ENCODE measurements around the gene TRRAP. TPM values are rescaled to one million over a fixed set of nuclear protein-coding genes. Genes with fewer than 3 reads are reported as not detected.

TRRAP gene
- total RNA-seq, 1 donor from 2014 or later = 23.6 TPM

DNA sequence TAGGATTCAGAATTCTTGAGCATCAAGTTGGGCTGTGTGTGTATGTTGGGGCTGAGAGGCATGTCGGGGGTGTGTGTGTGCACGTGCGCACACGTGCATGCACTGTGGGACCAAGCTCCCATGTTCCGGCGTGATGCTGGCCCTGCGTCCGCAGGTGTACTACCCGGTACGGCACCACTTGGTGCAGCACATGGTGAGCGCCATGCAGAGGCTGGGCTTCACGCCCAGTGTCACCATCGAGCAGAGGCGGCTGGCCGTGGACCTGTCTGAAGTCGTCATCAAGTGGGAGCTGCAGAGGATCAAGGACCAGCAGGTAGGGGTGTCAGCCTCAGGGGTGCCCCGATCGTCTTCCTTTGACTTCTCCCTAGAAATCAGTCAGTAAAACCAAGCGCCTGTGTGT, 77.7 kb downstream of the TRRAP start:
- no peak for DNase-seq

DNA sequence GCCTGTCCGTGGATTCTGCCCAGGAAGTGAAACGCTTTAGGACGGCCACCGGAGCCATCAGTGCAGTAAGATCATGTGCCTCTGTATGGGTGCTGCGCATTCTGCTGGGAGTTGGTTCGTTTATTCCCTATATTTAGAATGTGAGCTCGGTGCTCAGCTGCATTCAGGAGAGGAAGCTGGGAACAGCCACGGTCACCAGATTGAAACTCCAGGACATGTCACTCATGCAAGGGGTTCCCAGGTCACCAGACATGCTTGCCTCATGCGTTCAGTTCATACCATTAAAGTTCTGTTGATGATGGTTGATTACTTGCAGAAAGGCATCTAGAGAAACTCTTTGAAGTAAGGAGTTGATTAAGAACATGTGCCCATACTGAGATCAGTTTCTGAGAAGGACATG, 78.1 kb downstream of the TRRAP start:
- no peak for DNase-seq

DNA sequence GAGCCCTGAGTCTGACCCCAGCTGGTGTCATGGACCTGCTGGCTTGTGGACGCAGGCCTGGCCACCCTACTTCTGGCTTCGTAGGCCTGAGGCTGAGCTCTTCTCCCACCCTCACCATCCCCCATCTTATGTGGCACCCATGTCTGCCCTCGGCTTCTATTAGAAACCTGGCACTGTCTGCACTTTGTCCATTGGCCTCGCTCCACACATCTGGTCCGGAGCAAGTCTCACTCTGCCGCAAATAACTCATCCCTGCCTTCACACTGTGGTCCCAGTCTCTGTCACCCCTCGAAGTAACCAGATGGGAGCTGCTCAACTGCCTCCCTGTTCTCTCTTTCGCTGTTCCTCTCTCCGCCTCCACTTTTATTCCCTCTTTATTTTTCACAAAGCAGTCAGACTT, 78.6 kb downstream of the TRRAP start:
- DNase-seq = no peak

DNA sequence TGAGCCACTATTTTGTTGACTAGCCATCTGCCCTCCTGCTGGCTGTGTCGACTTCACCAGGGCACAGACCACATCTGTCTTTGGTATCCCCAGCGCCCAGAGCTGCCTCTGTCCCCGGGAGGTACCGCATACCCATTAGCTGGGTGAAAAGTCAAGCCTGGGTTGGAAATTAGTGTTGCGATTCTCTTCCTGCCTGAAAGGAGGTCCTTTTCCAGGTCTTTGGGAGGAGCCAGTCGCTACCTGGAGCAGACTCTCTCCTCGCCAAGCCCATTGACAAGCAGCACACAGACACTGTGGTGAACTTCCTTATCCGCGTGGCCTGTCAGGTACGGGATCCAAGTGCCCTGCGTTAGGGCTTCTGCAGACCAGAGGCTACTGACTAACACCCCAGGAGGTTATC, 79.4 kb downstream of the TRRAP start:
- DNase-seq = no peak

DNA sequence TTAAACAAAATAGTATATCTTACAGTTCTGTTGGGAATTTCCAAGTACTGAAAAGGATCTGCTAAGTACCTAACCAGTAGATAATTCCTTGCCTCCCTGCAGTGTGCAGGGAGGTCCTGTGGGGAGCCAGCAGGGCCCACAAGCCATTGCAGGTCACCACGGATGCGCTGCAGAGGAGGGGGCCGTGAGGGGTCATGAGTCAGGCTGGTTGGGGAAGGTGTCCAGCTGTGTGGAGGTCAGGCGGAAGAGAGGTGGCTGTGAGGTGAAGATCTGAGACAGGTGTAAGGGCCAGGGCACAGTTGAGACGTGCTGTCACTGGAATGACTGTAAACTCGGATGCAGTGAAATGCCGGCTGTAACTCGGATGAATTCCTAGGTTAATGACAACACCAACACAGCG, 80.6 kb downstream of the TRRAP start:
- DNase-seq = no peak

DNA sequence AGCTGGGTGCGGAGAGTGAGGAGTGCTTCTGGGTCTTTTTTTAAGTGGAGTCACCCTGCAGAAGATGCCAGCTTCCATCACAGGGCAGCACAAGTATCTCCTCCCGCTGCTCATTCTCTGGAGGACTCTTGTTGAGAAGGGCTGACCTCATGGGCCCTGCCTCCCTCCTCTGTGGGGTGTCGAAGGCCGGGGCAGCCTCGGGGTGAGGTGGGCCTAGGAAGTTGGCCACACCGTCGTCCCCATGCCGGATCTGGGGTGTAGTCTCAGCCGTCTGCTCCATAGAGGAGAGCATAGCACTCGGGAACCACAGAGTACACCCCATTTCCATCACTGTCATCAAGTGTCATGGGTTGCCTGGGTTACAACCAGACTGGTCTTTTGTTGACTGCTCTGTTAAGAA, 85.0 kb downstream of the TRRAP start:
- DNase-seq = no peak

DNA sequence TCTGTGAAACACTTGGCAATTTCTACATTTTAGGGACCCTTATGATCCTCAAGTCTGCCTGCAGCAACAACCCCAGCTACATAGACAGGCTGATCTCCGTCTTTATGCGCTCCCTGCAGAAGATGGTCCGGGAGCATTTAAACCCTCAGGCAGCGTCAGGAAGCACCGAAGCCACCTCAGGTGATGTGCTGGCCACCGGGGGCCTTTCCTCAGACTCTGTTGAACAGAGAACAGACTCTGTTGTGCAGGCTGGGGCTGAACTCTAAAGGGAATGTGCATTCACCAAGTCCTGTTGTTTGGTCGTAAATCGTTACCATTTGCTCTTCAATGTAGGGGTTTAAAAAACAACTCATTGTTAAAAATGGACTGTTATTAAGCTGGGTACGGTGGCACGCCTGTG, 86.3 kb downstream of the TRRAP start:
- DNase-seq = no peak

DNA sequence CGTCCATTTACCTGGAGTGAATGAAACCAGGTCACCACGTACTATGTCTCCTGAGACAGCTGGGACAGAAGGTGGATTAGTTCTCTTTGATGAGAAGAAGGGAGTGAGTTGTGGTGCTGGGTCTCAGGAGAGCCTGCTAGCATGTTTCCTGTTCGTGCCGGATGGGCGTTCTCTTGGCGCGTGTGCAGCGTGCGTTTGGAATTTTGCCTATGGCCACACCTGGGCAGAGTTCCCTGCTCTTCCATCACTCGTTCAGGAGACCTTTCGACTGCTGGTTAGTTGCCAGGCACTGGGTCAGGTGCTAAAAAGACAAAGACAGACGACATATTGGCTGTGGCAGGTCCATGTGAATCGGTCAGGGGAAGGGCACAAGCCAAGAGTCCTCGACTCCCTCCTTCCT, 90.3 kb downstream of the TRRAP start:
- no peak for DNase-seq

DNA sequence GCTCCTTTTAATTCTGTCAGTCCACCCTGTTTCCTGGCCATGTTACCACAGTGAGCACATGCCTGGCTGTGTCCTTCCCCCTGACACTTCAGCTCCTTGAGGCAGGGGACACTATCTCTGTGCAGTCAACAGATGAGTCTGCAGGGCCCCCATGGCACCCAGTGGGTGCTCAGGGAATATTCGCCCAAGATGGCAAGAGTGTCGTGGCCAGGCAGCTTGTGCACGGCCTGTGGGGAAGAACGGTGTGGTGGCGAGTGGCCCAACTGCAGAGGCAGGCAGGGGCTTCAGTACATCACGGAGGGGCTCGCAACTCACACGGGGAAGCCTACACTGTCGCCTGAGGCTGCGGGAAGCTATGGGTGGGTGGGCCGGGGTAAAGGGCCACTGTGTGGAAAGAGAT, 91.1 kb downstream of the TRRAP start:
- DNase-seq = no peak

DNA sequence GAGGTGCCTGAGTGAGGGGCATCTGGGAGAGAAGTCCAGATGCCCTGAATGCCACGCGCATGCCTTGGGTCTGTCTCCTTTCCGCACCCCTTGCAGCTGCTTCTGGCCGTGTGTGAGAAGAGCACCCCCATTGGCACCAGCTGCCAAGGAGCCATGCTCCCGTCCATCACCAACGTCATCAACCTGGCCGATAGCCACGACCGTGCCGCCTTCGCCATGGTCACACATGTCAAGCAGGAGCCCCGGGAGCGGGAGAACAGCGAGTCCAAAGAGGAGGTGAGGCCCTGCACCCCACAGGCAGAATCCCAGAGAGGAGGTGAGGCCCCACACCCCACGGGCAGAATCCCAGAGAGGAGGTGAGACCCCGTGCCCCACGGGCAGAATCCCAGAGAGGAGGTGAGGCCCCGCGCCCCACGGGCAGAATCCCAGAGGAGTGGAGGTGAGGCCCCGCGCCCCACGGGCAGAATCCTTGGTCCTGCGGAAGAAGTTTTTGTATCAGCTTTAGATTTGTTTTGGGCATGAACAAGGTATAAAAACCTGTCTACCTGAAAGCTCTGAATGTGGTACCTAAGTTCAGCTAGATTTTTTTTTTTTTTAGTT, 91.8 kb downstream of the TRRAP start:
- no peak for DNase-seq

DNA sequence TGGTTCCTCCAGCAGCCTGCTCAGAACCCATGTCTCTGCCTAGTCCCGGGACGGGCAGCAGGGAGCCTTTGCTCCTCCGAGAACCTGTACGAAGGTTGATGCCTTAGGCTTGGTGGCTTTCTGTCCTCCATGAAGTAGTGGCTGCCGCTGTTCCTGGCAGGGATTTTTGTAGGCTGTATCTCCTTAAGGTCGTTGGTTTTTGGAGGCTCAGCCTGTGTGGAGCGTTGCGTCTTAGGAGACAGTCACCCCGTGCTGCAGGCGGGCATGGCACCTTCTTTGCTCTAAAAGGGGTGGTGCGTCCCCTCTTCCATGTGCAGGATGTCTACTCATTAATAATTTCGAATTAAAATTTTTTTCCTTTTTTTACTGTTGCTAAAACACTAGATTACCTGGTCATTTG, 92.5 kb downstream of the TRRAP start:
- no peak for DNase-seq

DNA sequence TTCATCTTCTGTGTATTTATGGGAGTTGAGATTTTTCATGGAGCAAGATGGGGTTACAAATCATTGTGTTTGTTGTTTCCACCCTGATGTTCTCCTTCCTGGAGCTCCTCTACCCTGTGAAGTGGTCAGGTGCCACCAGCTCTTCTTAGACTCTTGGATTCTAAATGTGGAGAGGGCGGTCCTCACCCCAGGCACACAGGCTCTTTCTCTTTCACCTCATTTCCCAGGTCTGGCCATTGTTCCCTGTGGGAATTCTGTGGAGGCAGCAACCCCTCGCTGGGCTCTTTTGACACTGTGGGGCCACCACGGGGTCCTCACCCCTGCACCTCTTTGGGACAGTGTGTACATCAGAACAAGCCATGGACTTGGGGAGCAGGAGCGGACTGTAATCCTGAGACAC, 95.9 kb downstream of the TRRAP start:
- DNase-seq = no peak

DNA sequence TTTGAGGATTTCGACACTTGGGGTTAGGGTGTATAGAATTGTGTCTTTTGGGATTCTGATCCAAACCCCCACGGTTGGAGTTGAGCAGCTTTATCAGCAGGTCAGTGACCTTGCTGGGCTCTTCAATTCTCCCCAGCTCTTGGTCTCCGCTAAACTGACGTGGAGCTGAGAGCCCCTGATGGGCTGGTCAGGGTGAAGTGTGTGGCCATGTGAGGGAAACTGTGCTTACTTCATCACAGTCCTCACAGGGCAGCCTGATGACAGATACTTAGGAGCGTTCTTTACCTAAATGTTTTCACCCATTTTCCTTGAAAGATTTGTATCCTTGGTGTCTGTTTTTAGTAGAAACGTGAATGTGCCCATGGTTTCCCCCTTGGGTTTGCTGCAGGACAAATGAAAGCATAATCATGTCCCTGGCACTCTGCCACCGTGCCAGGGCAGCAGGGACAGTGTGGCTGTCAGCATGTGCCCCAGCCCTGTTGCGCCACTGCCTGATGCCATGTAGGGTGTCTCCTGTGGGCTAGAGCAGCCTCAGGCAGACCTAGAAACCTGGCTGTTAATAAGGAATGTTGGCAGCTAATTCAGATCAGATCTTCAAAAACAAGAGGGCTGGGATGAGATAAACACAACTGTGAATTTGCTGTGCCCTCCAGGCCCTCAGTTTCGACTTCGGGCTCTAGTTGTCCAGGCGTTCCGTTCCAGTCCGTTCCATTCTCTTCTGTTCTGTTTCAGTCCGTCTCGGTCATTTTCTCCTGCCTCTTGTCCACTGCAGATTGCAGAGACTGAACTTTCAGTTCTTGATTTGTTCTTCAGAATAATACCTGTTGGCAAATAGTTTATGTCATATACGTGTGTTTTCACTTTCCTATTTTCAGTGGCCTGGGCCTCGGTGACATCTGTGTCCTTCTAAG, 96.8 kb downstream of the TRRAP start:
- no peak for DNase-seq

DNA sequence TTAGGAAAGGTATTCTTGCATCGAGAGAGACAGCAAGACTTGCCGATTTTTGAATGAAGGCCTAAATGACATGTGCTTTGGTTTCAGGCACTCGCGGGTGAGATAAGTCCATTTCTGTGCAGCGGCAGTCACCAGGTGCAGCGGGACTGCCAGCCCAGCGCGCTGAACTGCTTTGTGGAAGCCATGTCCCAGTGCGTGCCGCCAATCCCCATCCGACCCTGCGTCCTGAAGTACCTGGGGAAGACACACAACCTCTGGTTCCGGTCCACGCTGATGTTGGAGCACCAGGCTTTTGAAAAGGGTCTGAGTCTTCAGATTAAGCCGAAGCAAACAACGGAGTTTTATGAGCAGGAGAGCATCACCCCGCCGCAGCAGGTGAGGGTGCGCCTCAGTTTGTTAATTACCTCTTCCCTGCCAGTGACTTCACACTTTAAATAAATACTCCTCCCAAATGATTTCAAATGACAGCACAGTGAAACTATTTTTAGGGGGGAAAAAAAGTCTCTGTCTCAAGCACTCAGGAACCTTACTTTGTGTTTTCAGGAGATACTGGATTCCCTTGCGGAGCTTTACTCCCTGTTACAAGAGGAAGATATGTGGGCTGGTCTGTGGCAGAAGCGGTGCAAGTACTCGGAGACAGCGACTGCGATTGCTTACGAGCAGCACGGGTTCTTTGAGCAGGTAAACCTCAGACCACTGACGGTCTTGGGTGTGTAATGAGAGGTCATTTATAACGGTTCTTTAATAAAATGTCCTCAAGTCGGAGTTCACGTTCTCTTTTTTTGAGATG, 98.3 kb downstream of the TRRAP start:
- DNase-seq = no peak

DNA sequence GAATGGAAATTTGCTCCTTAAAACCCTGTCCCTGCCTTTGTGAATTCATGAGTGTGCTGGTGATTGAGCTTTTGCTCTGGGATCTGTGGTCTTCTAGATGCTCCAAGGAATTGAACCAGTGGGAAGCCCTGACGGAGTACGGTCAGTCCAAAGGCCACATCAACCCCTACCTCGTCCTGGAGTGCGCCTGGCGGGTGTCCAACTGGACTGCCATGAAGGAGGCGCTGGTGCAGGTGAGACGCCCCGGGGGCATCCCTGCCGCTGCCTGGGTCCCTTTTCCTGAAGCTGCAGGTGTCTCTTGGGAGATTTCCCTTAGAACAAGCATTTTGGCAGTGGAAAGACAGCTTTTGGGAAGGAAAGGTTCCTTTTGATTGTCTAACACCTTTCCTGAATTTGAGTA, 100.3 kb downstream of the TRRAP start:
- no peak for DNase-seq

DNA sequence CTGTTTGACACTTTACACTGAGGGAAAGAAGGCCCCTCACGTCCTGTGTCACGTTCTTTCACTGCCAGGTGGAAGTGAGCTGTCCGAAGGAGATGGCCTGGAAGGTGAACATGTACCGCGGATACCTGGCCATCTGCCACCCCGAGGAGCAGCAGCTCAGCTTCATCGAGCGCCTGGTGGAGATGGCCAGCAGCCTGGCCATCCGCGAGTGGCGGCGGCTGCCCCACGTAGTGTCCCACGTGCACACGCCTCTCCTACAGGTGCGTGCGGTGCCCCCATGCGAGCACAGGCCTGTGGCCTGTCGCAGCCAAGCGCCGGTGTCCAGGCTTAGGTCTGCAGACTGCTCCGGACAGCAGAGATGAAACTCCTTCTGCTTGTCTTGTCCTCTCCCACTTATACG, 103.4 kb downstream of the TRRAP start:
- DNase-seq = no peak

DNA sequence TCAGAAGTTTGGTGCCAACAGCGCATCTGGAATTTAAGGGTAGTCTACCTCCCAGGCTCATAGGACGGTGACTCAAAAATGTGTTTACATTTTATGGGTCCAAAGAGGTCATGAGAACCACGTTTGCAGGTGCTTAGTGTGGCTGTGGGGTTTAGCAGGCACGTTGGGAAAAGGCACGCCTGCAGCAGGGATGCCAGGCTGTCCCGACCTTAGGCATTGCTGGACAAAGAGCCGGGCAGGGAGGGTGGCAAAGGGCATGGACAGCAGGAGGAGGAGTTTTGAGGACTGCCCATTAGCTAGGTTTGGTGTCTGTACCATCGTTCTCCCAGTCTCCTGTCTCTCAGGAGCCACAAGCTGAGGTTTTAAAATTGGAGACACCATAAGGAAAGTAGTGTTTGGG, 104.4 kb downstream of the TRRAP start:
- no peak for DNase-seq

DNA sequence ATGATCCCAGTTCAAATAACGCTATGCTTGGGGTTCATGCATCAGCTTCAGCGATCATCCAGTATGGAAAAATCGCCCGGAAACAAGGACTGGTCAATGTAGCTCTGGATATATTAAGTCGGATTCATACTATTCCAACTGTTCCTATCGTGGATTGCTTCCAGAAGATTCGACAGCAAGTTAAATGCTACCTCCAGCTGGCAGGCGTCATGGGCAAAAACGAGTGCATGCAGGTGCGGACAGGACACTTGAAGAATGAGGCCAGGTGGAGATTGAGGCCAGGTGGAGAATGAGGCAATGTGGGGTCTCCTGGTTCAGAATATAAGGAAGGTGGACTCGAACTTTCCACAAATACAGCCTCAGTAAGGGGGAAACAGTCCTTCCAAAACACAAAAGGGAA, 105.8 kb downstream of the TRRAP start:
- no peak for DNase-seq

DNA sequence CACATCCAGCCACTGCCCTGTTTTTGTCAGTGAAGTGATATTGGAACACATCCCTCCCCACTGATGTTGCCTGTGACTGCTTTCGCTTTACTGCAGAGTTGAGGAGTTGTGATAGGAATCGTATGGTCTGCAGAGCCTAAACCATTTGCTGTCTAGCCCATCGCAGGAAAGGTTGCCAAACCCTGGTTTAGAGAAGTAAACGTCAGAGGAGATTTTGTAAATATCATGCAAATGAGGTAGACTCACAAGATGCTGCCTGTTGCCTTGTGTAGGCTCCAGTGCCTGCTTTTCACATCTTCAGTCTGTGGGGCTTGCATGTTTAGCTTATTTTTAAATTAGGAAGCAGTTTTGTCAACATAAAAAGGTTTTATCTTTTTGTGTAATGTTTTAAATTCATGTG, 107.1 kb downstream of the TRRAP start:
- no peak for DNase-seq

DNA sequence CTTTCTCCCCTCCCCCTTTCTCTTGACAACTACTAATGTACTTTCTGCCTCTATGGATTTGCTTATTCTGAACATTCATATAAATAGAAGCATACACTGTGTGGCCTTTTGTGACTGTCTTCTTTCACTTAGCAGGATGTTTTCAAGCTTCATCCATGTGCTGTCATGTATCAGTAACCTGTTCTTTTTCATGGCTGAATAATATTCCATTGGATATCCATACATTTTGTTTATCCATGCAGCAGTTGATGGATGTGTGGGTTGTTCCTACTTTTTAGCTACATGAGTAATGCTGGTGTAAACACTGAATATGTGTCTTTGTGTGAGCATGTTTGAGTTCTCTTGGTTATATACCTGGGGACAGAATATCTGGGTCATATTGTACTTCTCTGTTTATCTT, 107.6 kb downstream of the TRRAP start:
- no peak for DNase-seq

DNA sequence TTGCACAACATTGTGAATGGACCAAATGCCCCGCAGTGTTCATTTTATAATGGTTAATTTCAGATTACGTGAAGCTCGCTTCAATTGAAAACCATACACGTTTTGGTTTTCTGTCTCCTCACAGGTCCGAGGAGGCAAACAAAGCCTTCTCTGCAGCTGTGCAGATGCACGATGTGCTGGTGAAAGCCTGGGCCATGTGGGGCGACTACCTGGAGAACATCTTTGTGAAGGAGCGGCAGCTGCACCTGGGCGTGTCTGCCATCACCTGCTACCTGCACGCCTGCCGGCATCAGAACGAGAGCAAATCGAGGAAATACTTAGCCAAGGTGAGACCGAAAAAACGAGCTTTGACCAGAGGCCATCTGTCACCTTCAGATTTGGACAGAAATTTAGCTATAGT, 110.3 kb downstream of the TRRAP start:
- no peak for DNase-seq

DNA sequence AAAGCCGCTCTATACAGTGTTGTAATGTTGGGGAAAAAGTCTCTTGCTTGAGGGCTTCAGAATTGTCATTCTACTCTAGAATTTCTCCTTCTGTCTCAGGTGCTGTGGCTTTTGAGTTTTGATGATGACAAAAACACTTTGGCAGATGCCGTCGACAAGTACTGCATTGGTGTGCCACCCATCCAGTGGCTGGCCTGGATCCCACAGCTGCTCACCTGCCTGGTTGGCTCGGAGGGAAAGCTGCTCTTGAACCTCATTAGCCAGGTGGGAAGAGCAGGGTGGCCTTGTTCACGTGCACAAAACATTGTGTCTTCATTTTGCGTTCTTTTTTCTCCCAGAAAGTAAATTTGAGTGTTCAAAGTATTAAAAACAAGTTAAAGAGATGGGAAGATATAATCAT, 112.0 kb downstream of the TRRAP start:
- DNase-seq = no peak

DNA sequence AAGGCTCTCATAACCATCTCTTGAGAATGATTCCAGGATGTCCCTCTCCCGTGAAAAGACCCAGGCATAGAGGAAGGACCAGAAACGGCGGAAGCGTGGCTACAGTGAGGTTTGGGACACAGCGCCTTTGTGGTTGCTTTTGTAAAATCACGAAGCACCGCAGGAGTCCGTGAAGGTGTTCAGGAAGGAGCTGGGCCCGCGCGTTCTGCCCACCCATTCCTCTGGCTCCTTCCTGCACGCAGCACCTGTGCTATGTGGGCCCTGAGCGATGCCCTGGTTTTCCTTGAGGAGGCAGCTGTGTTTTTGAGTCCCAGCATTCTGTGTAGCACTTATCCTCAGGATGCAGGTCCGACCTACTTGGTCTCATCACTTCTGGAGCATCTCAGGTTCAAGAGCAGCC, 112.8 kb downstream of the TRRAP start:
- no peak for DNase-seq

DNA sequence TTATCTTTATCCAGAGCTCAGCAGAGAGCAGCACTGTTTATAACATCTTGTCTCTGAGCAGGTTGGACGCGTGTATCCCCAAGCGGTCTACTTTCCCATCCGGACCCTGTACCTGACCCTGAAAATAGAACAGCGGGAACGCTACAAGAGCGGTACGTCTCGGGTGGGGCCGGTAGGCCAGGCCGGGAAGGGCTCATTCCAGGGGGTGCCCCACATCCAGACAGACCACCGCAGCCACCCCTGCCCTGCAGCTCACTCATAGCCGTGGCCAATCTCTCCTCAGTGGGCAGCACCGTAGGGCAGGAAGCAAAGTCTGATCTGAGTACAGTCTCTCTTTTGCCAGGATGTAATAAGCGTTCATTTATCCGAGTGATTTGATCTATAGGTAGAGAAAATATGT, 113.7 kb downstream of the TRRAP start:
- no peak for DNase-seq

Measured in occipital lobe (tissue), 2 donors.